Raji (cell line): ENCODE measurements around the gene MTAP.

Source experiments
- POLR2A ChIP-seq: IDR thresholded peaks from 2 replicates; pipeline ENCODE4 v1.6.1; 2011; ENCODE audit warnings: low read depth, low read length, control low read depth; ENCODE audit not compliant: insufficient read depth

The MTAP gene

DNA sequence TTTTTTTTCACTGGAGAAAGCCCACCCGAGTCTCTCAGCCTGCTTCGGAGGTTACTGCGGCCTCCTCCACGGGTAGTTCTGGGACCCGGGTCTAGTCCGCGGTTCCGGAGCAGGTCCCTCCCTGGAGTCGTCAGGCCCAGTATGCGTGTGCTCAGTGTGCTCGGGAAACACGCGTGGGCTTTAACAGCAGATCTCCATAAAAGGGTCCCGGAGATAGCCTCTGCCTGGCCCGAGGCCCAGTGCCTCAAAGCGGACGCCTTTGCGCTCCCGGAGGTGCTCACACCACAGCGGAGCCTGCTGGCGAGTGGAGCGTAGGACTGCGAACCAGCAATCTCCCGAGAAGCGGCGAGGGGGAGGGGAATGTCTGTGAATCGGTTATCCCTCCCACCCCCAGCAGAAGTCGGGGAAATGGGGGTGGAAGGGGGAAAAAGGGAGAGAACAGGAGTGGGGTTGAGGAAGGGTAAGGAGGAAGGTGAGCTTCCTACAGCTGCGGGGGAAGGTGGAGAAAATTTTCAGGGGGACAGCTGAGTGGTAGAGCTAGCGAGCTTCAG is 163.0 kb downstream of the MTAP start:
- TF ChIP-seq POLR2A, result no peak

DNA sequence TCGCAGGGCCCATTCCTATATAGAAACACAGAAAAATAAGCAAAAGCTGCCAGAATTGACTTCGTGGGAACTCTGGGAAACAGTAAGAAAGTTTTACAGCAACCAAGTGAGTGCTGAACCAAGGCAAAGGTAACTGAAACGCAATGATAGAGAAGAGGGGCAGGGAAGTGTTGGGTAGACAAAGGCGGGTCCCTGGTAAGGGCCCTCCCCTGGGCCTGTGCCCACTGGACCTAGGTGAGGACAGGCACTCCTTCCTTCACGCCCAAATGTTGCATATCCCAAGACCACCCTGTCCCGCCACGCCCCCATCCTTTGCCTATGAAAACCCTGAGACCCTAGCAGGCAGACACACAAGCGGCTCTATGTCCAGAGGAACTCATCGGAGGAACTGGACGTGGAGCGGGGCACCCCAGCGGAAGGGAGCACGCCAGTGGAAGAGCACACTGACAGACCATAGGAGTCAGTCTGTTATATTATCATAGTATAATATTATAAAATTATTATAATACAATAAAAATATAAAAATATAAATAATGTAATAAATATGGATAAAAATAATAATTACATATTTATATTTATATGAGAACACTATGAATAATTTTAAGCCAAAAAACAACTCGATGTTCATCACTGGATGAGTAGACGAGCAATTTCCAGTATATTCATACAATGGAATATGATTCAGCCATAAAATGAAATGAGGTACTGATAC is 163.9 kb downstream of the MTAP start:
- TF ChIP-seq POLR2A, result no peak

DNA sequence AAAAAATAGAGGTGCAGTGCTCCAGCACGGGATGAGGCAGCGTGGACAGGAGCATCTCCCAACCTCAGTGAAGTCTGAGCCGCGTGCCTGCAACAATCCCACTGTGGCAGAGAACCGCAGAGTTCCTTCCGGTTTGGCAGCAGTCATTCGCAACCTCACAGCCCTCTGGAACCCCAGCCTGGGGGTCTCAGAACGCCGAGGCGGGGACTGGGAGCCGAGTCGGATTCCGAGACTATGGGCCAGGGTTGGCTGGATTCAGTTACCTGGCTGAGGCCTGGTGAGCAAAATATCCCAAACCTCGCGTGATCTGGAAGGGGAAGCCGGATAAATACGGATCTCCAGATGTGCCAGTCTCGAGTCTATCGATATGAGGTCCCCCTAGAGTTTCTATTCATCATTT is 164.7 kb downstream of the MTAP start:
- TF ChIP-seq POLR2A, result no peak

DNA sequence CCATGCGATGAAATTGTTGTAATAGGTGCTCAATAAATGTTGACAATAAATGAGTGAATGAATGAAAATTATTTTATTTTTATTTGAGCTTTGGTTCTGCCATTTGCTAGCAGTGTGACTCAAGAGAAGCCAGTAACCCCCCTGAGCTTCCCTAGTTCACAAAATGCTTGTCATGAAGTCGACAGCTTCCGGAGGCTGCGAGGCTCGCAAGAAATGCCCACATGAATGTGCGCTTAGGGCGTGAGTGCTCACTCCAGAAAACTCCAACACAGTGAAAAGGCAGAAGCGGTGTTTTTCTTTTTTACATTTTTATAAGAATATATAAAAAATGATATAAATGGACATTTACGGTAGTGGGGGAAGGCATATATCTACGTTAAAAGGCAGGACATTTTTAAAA is 165.3 kb downstream of the MTAP start:
- no peak for TF ChIP-seq POLR2A

DNA sequence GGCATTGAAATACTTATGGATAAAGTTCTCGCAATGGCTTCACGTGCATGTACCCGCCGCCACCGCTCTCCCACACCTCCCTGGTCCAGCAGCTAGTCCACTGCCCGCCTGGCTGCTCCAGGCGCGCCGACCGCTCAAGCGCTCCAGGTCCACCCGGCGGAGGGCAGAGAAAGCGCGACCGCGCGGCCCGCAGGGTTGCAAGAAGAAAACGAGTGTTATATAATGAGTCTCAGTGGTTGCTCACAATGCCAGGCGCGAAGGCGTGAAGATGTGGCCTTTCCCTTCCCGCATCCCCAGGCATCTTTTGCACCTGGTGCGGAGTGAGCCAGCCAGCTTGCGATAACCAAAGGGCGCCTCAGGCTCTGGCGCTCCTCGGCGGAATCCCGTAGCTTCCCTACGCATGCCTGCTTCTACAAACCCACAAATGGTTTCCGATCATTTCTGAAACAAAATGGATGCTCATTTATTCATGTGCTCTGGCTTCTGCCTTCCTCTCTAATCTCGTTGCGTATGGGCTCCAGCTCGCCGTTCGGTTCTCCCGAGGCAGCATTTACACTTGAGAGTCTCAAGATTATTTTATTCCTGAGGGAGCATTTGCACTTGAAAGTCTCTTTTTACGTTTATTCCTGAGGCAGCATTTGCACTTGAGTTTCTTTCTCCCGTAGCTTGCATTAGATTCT is 166.0 kb downstream of the MTAP start:
- no peak for TF ChIP-seq POLR2A

DNA sequence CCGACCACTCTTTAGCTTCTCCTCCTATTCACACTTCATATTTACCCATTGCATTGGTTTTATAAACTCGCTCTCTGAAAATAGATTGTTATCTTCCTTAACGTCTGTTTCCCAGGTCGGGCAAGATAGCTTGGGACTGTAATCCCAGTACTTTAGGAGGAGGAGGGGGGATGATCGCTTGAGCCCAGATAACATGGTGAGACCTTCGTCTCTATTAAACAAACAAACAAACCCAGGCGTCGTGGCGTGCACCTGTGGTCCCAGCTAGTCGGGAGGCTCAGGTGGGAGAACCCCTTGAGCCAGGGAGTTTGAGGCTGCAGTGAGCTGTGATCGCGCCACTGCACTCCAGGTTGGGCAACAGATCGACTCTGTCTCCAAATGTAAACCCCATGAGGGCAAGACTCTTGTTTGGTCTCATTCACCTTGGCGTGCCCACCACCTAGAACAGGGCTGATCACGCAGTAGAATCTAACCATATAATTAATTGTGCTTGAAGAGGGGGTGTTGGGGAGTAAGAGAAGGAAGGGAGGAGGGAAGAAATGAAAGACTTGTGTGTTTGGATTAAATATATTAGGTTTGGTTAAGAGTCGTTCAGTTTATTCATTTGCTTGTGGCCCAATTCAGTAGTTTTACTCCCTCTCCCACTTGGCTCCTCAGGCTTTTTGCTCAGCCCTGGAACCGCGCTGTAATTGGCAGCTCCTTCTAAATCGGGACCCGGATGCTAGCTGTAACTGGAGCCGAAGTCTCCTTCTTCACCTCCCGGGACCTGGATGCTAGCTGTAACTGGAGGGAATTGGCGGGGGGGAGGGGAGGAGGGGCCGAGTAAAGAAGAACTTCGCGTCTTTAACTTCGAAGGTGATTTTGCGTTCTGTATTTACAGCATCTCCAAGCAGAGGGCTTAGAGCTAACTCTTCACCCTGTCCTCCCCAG is 166.8 kb downstream of the MTAP start:
- TF ChIP-seq POLR2A, result no peak

DNA sequence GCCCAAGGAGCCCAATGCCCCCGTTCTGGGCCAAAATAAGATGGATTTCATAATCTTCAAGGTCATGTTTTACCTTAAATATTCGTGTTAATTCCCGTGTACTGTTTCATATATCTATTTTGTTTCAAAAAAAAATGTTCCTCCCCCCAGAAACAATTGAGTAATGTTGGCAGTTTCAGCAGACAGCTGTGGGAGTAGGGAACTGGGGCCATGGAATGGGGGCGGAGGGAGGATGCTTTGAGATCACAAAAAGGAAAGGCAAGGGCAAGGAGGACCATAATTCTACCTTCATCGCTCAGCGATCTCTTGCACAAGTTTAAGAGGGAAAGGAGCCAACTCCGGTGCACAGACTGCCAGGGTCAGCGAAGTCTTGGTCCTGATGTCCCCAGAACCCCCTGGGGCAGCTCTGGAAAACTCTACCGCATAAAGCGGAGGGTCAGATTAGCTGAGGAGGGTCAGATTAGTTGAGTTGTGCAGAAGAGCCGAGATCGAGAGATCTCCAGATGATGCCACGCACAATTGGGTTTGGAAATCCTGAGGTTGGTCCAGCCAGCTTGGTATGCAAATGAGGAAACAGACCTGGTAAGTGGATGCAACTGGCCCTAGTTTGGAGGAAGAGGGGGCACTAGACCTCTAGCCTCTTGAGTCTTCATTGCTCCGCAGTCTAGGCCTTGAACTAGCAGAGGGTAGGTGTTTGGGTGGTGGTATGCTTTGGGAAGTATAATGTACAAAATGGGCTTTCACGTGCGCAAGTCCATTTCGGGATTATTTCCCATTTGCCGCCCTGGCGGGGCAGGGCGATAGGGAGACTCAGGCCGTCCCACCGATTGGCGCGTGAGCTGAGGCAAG is 167.7 kb downstream of the MTAP start:
- no peak for TF ChIP-seq POLR2A

DNA sequence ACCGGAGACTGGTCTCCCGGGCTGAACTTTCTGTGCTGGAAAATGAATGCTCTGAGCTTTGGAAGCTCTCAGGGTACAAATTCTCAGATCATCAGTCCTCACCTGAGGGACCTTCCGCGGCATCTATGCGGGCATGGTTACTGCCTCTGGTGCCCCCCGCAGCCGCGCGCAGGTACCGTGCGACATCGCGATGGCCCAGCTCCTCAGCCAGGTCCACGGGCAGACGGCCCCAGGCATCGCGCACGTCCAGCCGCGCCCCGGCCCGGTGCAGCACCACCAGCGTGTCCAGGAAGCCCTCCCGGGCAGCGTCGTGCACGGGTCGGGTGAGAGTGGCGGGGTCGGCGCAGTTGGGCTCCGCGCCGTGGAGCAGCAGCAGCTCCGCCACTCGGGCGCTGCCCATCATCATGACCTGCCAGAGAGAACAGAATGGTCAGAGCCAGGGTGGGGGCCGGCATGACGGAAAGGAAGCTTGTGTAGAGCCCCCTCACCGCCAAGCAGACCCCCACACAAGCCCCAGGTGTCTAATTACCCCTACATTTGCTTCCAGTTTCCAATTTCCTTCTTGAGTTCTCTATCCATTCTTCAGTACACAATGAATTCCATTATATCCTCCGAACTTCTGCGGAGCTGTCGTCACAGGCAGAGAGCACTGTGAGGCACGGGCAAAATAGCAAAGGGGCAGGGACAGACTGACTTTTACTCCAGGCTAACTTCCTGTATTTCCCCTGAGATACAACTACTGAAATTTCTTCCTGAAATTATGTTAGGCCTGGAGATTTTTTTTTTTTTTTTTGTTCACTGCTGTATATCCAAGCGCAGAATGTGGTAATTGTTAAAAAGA is 168.6 kb downstream of the MTAP start:
- TF ChIP-seq POLR2A, result no peak

DNA sequence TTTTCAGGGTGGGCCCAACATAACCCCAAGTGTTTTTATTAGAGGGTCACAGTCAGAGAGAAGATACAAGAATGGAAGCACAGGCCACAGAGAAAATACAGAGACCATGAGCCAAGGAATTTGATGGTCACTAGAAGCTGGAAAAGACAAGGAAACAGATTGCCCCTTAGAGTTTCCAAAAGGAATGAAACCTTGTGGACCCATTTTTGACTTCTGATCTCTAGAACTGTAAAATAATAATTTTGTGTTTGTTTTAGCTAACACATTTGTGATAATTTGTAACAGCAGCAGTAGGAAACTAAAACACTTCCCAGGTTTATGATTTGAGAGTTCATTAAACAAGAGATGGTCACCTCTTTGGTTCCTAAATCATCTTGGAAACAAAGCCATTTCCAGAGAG is 169.9 kb downstream of the MTAP start:
- TF ChIP-seq POLR2A, result no peak

DNA sequence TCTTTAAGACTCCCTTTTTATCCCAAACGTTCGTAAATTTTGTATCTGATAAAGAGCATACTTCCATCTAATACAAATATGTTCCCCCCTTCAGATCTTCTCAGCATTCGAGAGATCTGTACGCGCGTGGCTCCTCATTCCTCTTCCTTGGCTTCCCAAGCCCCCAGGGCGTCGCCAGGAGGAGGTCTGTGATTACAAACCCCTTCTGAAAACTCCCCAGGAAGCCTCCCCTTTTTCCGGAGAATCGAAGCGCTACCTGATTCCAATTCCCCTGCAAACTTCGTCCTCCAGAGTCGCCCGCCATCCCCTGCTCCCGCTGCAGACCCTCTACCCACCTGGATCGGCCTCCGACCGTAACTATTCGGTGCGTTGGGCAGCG is 171.9 kb downstream of the MTAP start:
- TF ChIP-seq POLR2A, result no peak

DNA sequence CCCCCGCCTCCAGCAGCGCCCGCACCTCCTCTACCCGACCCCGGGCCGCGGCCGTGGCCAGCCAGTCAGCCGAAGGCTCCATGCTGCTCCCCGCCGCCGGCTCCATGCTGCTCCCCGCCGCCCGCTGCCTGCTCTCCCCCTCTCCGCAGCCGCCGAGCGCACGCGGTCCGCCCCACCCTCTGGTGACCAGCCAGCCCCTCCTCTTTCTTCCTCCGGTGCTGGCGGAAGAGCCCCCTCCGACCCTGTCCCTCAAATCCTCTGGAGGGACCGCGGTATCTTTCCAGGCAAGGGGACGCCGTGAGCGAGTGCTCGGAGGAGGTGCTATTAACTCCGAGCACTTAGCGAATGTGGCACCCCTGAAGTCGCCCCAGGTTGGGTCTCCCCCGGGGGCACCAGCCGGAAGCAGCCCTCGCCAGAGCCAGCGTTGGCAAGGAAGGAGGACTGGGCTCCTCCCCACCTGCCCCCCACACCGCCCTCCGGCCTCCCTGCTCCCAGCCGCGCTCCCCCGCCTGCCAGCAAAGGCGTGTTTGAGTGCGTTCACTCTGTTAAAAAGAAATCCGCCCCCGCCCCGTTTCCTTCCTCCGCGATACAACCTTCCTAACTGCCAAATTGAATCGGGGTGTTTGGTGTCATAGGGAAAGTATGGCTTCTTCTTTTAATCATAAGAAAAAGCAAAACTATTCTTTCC is 172.4 kb downstream of the MTAP start:
- no peak for TF ChIP-seq POLR2A

DNA sequence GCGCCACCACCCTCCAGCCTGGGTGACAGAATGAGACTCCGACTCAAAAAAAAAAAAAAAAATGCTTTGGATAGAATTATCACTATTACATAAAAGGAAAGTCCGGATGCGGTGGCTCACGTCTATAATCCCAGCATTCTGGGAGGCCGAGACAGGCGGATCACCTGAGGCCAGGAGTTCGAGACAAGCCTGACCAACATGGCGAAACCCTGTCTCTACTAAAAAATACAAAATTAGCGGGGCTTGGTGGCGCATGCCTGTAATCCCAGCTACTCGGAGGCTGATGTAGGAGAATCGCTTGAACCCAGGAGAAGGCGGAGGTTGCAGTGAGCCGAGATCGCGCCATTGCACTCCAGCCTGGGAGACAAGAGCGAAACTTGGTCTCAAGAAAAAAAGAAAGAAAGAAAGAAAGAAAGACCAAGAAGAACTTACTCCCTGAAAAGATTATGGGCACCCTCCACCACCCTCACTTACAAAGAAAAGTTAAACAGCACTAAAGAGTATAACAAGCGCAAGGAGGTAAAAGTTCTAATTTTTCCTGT is 174.0 kb downstream of the MTAP start:
- no peak for TF ChIP-seq POLR2A

DNA sequence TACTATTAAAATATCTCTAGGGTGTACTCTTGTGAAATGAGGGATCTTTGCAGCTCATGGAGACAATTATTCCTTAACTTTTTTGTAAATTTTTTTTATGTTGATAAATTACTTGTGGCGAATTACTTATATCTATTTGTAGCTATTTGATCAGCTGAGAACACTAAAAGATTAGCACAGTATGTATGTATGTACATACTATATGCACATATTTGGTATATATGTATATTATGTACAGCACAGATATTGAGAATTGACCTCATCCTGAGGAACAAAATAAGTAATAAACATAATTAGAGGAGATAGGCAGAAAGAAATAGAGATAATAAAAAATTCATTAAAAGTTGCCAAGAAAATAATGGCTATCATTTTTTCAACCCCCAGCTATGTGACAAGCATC is 180.0 kb downstream of the MTAP start:
- TF ChIP-seq POLR2A, result no peak
